Measurements from ENCODE around the gene LRRC10B. TPM values are rescaled to one million over a fixed set of nuclear protein-coding genes. Genes with fewer than 3 reads are reported as not detected.

Gene LRRC10B
- total and polyA plus RNA-seq, 8 donors: 0.43 to 1.3 (median 0.75) TPM; not detected in 2

DNA sequence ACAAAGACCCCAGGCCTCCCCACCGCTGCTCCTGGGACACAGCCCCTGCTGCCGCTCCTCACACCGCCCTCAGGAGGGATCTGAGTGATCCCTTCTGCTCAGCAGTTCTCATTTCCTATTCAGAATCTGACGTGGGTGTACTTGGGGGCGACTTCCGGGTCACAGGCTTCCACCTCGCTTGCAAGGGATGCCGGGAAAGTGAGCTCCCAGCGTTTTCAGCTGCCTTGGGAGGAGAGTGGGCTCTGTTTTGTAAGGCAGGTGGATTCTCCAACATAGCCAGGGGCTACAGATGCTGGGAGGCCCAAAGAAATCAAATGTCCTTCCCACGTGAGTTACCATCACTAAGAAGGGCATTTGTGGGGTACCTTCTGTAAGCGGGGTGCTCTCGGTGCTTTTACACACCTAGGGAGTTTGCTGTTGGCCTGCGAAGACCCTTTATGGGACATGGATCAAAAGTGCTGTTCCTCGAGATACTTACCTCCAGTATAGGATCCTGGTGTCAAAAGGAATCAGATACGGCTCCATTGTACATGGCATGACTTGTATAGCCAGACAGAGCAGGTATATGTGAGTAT, 9.7 kb upstream of the LRRC10B start:
- intact Hi-C loops (cut with DNase I; ENCODE audit: low total_unique reads): no loop called here
- WGBS, 5 donors: 78 to 86% (median 79%) methylated on average over 14 to 15 of the region's 15 CpGs

GRCh38 chr11:61499816-61500491, 8.6 kb upstream of the LRRC10B start:
- Histone ChIP-seq H3K9me3 (no peaks in the 10 kb centered on the region), H3K27me3 (peaks cover 0 to 7% (median 0%) of the 10 kb centered on the region in 3 donors), H3K4me1 (no peaks in the 10 kb centered on the region), H3K36me3 (no peaks in the 10 kb centered on the region), H3K4me3 (no peak overlapping the region), H3K27ac (no peak overlapping the region)
- WGBS, 5 donors: 67 to 82% (median 74%) methylated on average over 8 to 12 of the region's 12 CpGs
- no peak for TF ChIP-seq CTCF (IDR thresholded peaks at IDR 0.05)
- no peak for TF ChIP-seq EP300 (IDR thresholded peaks at IDR 0.05)
- no peak for TF ChIP-seq POLR2AphosphoS5 (IDR thresholded peaks at IDR 0.05)
- no peak for TF ChIP-seq POLR2A (IDR thresholded peaks at IDR 0.05)
- no peak for DNase-seq
- intact Hi-C loops (cut with DNase I; ENCODE audit: low total_unique reads): no loop called here

More for the DNA sequence above, 9.7 kb upstream of the LRRC10B start:
- Histone ChIP-seq H3K36me3 (no peaks in the 10 kb centered on the region), H3K4me3 (no peak overlapping the region), H3K4me1 (no peaks in the 10 kb centered on the region), H3K27me3 (peaks cover 0 to 4% (median 0%) of the 10 kb centered on the region in 3 donors), H3K9me3 (no peaks in the 10 kb centered on the region), H3K27ac (no peak overlapping the region)
- no peak for DNase-seq
- TF ChIP-seq POLR2A (IDR thresholded peaks at IDR 0.05) (no peak), POLR2AphosphoS5 (IDR thresholded peaks at IDR 0.05) (no peak), CTCF (IDR thresholded peaks at IDR 0.05) (no peak), EP300 (IDR thresholded peaks at IDR 0.05) (no peak)

- H3K9me3 ChIP-seq: no peaks in the 10 kb centered on the region
- H3K4me1 ChIP-seq: peaks cover 0 to 4% (median 0%) of the 10 kb centered on the region in 4 donors
- peaks cover 0 to 28% (median 13%) of the 10 kb centered on the region in 3 donors for H3K27me3 ChIP-seq
- TF ChIP-seq EP300 (IDR thresholded peaks at IDR 0.05) (no peak), CTCF (IDR thresholded peaks at IDR 0.05) (no peak), POLR2A (IDR thresholded peaks at IDR 0.05) (no peak), POLR2AphosphoS5 (IDR thresholded peaks at IDR 0.05) (no peak)
- intact Hi-C loops (cut with DNase I; ENCODE audit: low total_unique reads): no loop called here
- WGBS, 5 donors: 82 to 94% (median 88%) methylated on average over 1 of the region's 1 CpG
- no peak overlapping the region for H3K27ac ChIP-seq
- no peak overlapping the region for H3K4me3 ChIP-seq
- DNase-seq: no peak
- no peaks in the 10 kb centered on the region for H3K36me3 ChIP-seq
These were observed 6.0 kb upstream of the LRRC10B start for GRCh38 chr11:61502522-61502921.

DNA sequence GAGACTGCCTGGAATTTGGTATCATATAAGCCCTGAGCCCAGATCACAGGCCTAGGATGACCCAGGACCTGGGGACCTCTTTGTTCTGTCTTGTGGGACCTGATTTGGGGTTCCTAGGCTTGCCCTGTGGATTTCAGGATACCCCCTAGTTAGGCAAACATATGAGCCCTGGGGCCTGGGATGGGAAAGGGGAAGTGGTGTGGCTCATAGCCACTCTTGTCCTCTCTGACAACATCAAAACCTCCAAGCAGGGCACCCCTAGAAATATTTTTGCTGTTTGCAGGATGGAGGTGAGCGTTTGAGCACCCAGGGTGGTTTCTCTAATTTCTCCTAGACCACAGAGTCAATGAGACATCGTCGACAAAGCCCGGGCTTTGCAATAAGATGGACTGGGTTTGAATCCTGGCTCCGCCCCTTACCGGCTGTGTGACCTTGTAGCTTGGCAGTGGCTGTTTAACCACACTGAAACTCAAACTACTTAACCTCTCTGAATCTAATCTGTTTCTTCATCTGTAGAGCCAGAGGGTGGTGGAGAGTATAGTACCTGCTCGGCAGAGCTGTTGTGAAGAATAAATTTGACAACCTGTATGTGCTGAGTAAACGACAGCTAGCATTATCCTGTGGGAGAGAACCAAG, 5.3 kb upstream of the LRRC10B start:
- no peak for TF ChIP-seq EP300 (IDR thresholded peaks at IDR 0.05)
- no peak for TF ChIP-seq CTCF (IDR thresholded peaks at IDR 0.05)
- TF ChIP-seq POLR2A (IDR thresholded peaks at IDR 0.05): no peak
- TF ChIP-seq POLR2AphosphoS5 (IDR thresholded peaks at IDR 0.05): no peak

More for the DNA sequence above, 5.3 kb upstream of the LRRC10B start:
- DNase-seq: no peak
- no peaks in the 10 kb centered on the region for H3K9me3 ChIP-seq
- intact Hi-C loops (cut with DNase I; ENCODE audit: low total_unique reads): no loop called here
- peaks cover 3 to 11% (median 6%) of the 10 kb centered on the region in 4 donors for H3K4me1 ChIP-seq
- no peak overlapping the region for H3K4me3 ChIP-seq
- H3K27me3 ChIP-seq: peaks cover 0 to 36% (median 20%) of the 10 kb centered on the region in 3 donors
- H3K36me3 ChIP-seq: no peaks in the 10 kb centered on the region
- 70 to 78% (median 74%) methylated on average over 8 of the region's 8 CpGs for WGBS, 5 donors
- H3K27ac ChIP-seq: no peak overlapping the region

All from stomach (tissue), 9 donors.